NB4 (cell line): Measurements from ENCODE around the gene CD164L2.
"Not testable (repeated sequence)": the region's sequence is repeated elsewhere in the genome, so short reads cannot be mapped to it uniquely, and the experiment has no call there.

Experiments
- CTCF ChIP-seq: IDR thresholded peaks from one replicate; pipeline ENCODE4 v1.5.1; 2012; ENCODE audit warnings: low read depth, low read length
- MAX ChIP-seq: IDR thresholded peaks from 2 replicates; pipeline ENCODE4 v1.6.1; 2011; ENCODE audit warnings: low read depth, low read length
- POLR2A ChIP-seq: IDR thresholded peaks from 2 replicates; pipeline ENCODE4 v1.6.1; 2011; ENCODE audit warnings: mild to moderate bottlenecking; ENCODE audit not compliant: insufficient read length; ENCODE audit errors: extremely low read depth

- TF ChIP-seq POLR2A, CTCF, MAX: not testable (repeated sequence)
Measured at GRCh38 chr1:27384797-27385196, 1.7 kb upstream of the CD164L2 start.
